HG02943 (cell line): ENCODE results near the gene THRAP3.

Experiments used
- ATAC-seq: cut with Tn5 transposase; IDR thresholded peaks from one replicate; pipeline ENCODE4 v1.9.1; 2021; ENCODE audit warnings: mild to moderate bottlenecking, low read depth, moderate library complexity; ENCODE audit not compliant: unreplicated experiment

THRAP3 gene

DNA sequence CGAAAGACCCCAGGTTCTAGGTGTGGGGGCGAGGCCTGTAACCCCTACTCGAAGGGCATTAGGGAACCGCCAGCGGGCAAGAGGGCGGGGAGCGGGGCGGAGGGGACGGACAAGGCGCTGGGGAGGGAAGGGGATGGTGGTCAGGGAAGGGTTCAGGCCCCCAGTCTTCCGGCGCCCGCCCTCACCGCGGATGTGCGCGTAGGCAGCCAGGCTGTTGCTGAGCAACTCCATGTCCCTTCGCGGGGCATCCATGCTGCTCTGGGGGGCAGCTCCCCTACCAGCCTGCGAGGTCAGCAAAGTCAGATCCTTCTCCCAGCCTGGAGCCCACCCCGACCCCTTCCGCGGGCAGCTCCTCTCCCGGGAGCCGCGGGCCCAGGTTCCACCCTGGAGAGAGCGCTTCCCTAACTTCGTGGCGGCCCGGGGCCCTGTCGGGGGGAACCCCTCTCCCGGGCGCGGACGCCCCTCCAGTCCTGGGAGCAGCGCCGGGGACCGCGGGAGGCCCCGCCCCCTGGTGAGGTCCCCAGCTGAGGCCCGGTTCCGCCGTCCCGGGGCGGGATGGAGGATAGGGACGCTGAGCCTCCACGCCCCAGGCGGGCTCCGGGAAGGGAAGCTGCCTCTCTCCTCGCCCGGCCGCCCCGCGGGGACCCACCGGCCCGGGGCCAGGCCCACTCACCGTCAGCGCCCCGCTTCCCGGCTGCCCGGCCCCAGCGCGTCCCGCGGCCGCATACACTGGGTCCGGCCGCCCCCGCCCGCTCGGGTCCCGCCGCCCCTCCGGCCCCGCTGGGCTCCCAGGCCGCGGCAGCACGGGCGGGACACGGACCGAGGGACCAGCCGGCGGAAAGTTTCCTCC lies 98.8 kb downstream of the THRAP3 start:
- ATAC-seq: no peak

DNA sequence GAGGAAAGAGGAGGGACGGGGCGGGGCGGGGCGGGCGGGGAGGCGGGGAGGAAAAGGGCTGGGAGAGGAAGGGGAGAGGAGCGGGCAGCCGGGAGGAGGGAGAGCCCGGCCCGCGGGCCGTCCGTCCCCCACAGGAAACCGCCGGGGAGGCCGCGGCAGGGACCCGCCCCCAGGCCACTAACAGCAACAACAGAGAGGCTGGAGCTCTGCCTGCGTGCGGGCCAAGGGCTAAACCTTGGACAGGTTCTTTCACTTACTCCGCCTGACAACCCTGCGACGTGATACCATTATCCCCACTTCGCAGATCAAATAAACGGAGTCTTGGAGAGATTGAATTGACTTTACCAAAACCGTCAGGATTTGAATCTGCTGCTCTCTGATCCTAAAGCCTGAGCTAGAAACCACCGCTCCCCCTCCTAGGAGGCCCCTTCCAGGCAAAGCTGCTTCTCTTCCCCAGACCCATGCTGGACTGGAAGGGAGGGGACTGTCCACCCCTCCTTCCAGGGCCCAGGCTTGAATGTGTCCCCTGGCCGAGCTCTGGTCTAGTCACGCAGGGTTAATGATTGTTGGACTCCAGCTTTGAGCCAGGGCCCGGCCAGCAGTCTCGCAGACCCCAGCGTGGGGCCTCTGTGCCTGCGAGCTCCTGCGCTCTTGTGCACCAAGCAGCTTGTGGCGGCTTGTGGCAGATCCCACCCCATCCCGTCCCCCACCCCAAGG lies 99.6 kb downstream of the THRAP3 start, which contains the start of gene EVA1B:
Gene EVA1B (minus strand): TSS at position 10 of the 717 bp plus-strand sequence. CDS start 608 bp downstream, outside the sequence.
- ATAC-seq: no peak

DNA sequence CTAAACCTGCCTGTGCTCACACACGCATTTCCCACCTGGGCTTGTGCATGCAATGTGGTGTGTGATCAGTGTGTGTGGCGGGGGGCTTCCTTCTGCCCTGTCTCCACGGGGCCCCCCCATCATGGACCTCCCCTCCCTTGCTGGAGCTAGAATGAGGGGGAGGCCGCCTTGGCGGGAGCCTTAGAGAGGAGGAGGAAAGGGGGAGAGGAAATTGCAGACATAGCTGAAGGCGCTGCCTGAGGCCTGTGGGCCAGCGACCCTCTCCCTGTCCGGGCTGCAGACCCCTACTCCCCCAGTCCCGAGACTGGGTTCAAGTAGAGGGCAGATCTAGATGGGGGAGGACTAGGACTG lies 100.1 kb downstream of the THRAP3 start:
- no peak for ATAC-seq

DNA sequence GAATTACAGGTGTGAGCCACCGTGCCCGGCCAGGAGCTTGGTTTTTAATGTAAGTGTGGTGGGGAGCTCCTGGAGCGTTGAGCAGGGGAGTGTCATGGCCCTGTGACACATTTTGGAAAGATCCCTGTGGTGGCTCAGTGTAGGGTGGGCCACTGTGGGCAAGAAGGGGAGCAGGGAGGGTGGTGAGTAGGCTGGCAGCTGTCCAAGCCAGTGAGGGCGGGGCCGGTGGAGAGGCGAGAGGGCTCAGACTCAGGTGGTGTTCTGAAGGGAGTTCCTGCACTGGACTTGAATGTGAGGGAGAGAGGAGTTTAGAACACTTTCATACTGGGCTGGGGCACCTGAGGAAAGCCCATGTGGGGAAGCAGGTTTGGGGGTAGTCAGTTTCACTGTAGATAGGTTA lies 102.3 kb downstream of the THRAP3 start:
- no peak for ATAC-seq

- no peak for ATAC-seq
Measured at GRCh38 chr1:36327421-36328087, 103.3 kb downstream of the THRAP3 start.

- no peak for ATAC-seq
Measured at GRCh38 chr1:36328088-36328480, 103.8 kb downstream of the THRAP3 start.

- no peak for ATAC-seq
Measured at GRCh38 chr1:36328713-36329112, 104.5 kb downstream of the THRAP3 start.

GRCh38 chr1:36329817-36330216 lies 105.6 kb downstream of the THRAP3 start:
- no peak for ATAC-seq

DNA sequence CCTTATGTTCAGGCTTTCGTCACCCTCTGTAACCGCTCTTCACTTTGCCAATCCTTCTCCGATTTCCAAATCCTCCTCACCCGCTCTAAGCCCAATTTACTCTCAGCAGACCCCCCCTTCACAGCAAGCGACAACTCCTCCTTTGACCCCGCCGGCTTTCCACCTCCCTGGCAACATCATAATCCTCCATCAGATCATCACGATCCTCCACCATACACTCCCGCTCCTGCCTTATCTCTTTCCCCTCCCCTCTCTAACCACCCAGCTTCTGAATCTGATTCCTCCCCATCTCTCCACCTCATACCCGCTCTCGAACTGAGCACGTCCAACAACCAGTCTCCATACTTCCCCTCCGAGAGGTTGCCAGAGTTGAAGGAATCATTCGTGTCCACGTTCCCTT lies 106.7 kb downstream of the THRAP3 start:
- ATAC-seq: no peak

- ATAC-seq: no peak
Measured at GRCh38 chr1:36337830-36338229, 113.6 kb downstream of the THRAP3 start.

DNA sequence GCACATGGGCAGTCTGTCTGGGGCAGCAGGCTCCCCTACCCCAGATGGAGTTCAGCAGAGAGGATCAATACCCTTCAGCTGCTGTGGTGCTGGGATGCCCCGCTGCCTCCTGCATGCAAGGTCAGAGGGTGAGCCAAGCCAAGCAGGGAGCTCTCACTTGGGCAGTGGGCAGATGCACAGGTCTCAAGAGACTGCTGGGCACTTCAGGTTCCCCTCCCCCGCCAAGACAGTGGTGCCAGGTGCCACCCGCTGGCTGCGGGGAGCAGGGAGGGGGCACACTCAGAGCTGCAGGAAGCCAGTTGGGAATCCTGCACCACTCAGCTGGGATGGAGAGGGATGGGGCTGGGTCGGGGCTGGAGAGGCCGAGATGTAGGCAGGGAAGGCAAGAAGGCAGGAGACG lies 115.0 kb downstream of the THRAP3 start:
- no peak for ATAC-seq

DNA sequence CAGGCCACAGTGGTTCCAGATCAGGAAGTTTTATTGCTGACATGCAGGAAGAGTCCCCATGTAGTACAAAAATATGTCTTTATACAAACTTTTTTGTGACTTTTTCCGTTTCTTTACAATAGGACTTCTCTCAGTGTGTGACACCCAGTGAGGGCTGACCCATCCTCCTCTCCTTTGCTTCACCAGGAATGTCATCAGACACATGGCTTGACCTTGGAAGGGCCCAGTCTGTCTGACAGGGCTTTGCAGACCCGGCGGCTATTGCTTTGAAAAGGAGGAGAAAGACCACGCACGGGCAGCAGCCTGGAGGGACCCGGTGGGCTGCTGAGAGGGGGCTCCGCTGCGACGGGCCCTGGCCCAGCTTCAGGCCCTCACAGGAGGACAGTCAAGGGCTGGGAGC lies 115.4 kb downstream of the THRAP3 start:
- no peak for ATAC-seq

GRCh38 chr1:36341626-36342320 lies 117.5 kb downstream of the THRAP3 start:
- ATAC-seq: no peak

DNA sequence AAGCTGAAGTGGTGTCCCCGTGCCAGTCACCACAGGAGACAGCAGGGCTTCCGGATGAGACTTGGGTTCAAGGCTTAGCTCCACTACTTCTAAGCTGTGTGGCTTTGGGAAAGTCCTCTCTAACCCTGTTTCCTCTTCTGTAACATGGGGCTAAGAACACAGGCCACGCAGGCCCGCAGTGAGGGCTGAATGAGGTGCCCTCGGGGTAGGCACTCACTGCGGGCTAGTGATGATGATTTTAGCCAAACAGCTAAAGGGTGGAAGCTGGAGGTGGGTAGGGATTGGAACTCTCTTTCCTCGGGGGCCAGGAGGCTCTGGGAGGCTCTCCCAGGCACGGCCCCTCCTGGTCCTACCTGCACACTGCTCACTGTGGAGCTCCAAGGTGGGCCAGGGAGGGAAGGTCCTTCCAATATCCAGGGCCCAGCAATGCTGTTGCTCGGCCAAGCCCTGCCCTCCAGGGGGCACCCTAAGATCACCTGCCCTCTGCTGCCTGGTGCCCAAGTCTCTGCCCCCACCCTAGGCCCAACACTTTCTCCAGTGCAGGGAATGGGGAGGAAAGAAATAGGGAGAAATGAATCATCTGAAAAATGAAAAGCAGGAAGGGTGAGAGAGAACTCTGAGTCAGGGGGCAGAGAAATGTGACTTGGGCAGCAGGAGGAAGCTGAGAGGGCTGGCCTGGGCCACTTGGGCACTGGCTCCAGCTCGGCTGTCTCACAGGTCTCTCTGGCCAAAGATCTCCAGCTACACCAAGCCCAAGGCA lies 118.4 kb downstream of the THRAP3 start:
- no peak for ATAC-seq

DNA sequence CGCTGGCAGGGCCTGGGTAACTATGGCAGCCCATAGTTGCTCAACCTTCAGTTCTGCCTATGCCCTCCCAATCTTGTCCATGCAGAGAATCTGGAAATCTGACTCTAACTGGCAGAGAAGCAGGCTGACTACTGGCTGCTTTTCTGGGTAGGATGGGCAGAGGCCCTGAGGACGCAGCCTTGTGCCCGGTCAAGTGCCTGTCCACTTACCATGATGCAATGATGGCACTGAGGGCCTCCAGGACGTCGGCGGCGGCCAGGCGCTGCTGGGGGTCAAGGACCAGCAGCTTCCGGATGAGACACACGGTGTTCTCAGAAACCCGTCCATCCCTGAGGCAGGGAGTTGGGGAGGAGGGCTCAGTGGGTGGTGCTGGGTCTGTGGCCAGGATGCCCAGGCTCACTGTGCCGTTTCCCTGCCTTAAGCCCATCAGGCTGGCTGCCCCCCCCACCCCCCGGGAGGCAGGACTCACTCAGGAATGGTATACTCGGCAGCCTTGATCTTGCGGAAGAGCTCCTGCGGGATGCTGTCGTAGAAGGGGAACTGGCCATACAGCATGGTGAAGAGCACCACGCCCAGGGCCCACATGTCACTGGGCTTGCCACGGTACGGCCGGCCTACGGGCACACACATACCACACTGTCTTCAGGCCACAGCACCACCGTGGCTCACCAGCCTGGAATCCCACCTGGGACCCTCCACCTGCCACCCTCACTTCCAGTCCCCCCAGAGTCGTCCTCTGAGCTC lies 119.6 kb downstream of the THRAP3 start:
- ATAC-seq: no peak

DNA sequence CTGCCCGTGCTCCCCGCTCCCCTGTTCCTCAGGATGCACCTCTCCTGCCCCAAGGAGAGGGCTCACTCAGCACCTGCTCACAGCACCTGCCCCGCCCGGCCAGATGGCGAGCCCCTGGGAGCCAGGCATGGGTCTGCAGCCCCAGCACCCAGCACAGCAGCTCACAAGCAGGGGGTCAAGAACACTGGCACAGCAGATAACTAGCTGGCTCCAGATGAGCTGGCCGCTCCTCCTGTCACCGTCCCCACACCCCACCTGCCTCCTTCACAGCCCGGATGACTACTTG lies 120.1 kb downstream of the THRAP3 start:
- ATAC-seq: no peak

GRCh38 chr1:36345353-36345752 lies 121.1 kb downstream of the THRAP3 start:
- no peak for ATAC-seq

DNA sequence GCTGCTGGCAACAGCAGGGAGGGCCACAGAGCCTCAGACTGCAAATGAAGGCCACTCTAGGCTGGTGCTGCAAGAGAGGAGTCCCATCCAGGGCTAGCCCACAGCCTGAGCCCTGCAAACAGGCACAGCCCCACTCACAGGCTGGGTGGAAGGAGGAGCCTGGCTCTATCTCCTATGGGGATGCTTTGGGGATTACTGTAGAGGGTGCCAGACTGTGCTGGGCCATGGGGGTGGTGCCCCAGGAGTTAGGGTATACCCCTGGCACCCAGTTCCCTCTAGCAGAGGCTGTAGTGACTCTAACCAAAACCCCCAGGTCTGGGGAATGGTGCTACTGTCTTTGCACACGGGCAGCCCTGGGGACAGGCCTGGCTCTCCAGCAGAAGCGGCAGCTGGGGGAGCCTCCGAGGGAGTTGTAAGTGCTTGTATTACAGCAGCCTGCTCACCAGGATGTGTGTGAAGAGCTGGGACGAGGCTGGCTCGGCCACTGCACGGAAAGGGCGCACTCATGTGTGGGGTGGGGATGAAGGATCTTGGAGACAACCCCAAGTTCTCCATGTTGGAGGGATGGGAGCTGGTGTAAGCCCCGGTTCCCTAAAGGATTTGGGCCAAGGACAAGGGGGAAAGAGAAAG lies 122.6 kb downstream of the THRAP3 start:
- no peak for ATAC-seq

- ATAC-seq: no peak
Measured at GRCh38 chr1:36349241-36349671, 125.0 kb downstream of the THRAP3 start.
